K562 (cell line): ENCODE data around the gene C4BPB. TPM values are rescaled to one million over a fixed set of nuclear protein-coding genes. Genes with fewer than 3 reads are reported as not detected.

Experiments used
- ATAC-seq: fragments of 200-7000 bp; cut with Tn5 transposase; 3 replicates; pipeline ENCODE4 v1.9.1; 2020; ENCODE audit warnings: moderate library complexity
- BruUV-seq: library from RNA; stranded (reverse); fragments of 400-500 nt; replicated peaks from 2 replicates; lab custom pipeline; 2021; lab: Mats Ljungman, UMichigan
- CTCF ChIA-PET: fragments of 300-600 bp; formaldehyde crosslinking; extraction: SDS; loops from one replicate; lab custom pipeline; 2021; ENCODE audit warnings: low intra/inter-chr PET ratio; lab: Yijun Ruan, JAX
- POLR2A ChIA-PET: fragments of 300-600, 350-650 bp; sonication (Branson Sonifier 250); formaldehyde crosslinking; extraction: SDS; loops from one replicate; lab custom pipeline; 2021; ENCODE audit warnings: antibody characterized with exemption, inconsistent platforms; lab: Yijun Ruan, JAX
- DNase-seq, 4 experiments: peaks; one replicate each; pipeline versions ENCODE4 v3.0.0 to v3.0.0-alpha.2; 2011 to 2018; ENCODE audit warnings: low spot score in 3 of 4, mixed read lengths in 3 of 4; ENCODE audit errors: extremely low read depth in 1 of 4
- FAIRE-seq: peaks from 2 replicates; lab custom pipeline; 2011; peaks lifted over from hg19 to GRCh38; lab: Jason Lieb, UNC
- H2AFZ ChIP-seq: 2 replicates; pipeline ENCODE4 v1.6.0; 2011; ENCODE audit warnings: low read depth, low read length, control low read depth, inconsistent platforms
- H3K27ac ChIP-seq: fragments of 200-600 bp; 3 replicates; pipeline ENCODE4 v1.8.0; 2011; ENCODE audit warnings: low read depth, mild to moderate bottlenecking, control low read depth, inconsistent platforms, low read length, moderate library complexity, mixed read lengths; ENCODE audit errors: extremely low read depth
- H3K27me3 ChIP-seq, 2 experiments: fragments of 300-600 bp in 1 of 2; 2 replicates in 1 of 2; 3 replicates in 1 of 2; pipeline versions ENCODE4 v1.6.0 to v1.8.0; 2011; ENCODE audit warnings: inconsistent platforms in 2 of 2, low read length in 2 of 2, mild to moderate bottlenecking in 1 of 2, mixed read lengths in 1 of 2, moderate library complexity in 1 of 2; ENCODE audit not compliant: control insufficient read depth in 2 of 2, insufficient read depth in 2 of 2
- H3K36me3 ChIP-seq: fragments of 300-600 bp; 3 replicates; pipeline ENCODE4 v1.8.0; 2011; ENCODE audit warnings: mild to moderate bottlenecking, low read length, inconsistent platforms; ENCODE audit not compliant: control insufficient read depth, insufficient read depth
- H3K4me1 ChIP-seq, 2 experiments: fragments of 200-600 bp in 1 of 2; replicated peaks in 1 of 2; 2 replicates in 1 of 2; 3 replicates in 1 of 2; pipeline versions ENCODE4 v1.5.1 to v1.8.0; 2011; ENCODE audit warnings: inconsistent platforms in 2 of 2, low read length in 2 of 2, mild to moderate bottlenecking in 1 of 2, mixed read lengths in 1 of 2, moderate library complexity in 1 of 2; ENCODE audit not compliant: control insufficient read depth in 2 of 2, insufficient read depth in 2 of 2
- H3K4me2 ChIP-seq: 2 replicates; pipeline ENCODE4 v1.6.1; 2011; ENCODE audit warnings: low read length, control low read depth, inconsistent platforms, mixed read lengths; ENCODE audit not compliant: insufficient read depth
- H3K4me3 ChIP-seq: fragments of 200-600 bp; sonication (generic), shearing (Covaris generic); 2 replicates; pipeline ENCODE4 v1.5.1; 2016; ENCODE audit warnings: control low read depth, inconsistent platforms
- H3K79me2 ChIP-seq: fragments of 200-600 bp; 3 replicates; pipeline ENCODE4 v1.8.0; 2011; ENCODE audit warnings: low read length, inconsistent platforms; ENCODE audit not compliant: control insufficient read depth, insufficient read depth
- H3K9ac ChIP-seq, 2 experiments: 2 replicates each; pipeline versions ENCODE4 v1.6.0 to v1.6.1; 2011; ENCODE audit warnings: low read depth in 2 of 2, low read length in 2 of 2, control low read depth in 1 of 2, inconsistent platforms in 1 of 2, mild to moderate bottlenecking in 1 of 2, mixed read lengths in 1 of 2; ENCODE audit not compliant: insufficient read depth in 1 of 2
- H3K9me1 ChIP-seq: one replicate; pipeline ENCODE4 v1.6.0; 2011; ENCODE audit warnings: inconsistent platforms, mild to moderate bottlenecking, low read length, moderate library complexity; ENCODE audit not compliant: control insufficient read depth, insufficient read depth
- H3K9me3 ChIP-seq: replicated peaks from 2 replicates; pipeline ENCODE4 v1.5.1; 2011; ENCODE audit warnings: low read depth, low read length, inconsistent platforms; ENCODE audit not compliant: control insufficient read depth, insufficient read depth
- H4K20me1 ChIP-seq: replicated peaks from 2 replicates; pipeline ENCODE4 v1.6.1; 2011; ENCODE audit warnings: low read length, inconsistent platforms, mixed read lengths; ENCODE audit not compliant: control insufficient read depth, insufficient read depth
- CBX5 ChIP-seq: IDR thresholded peaks from 2 replicates; pipeline ENCODE4 v1.6.1; 2014; ENCODE audit warnings: low read depth, borderline replicate concordance
- CEBPG ChIP-seq, 3 experiments: fragments of 200-800 bp in 1 of 3; sonication (Bioruptor generic) in 1 of 3; sonication (generic) in 1 of 3; formaldehyde crosslinking in 1 of 3; IDR thresholded peaks in 2 of 3; conservative IDR thresholded peaks in 1 of 3; 2 replicates each; pipeline versions ENCODE4 v1.6.1 to v1.8.0; 2016 to 2022; ENCODE audit warnings: missing compliant biosample characterization in 2 of 3, missing genetic modification characterization in 2 of 3, mild to moderate bottlenecking in 1 of 3, missing genetic modification reagents in 1 of 3
- HLTF ChIP-seq: fragments of 450-650 bp; IDR thresholded peaks from 2 replicates; pipeline ENCODE4 v1.6.1; 2016
- KDM2B ChIP-seq: fragments of 250-450 bp; sonication (Bioruptor Pico); IDR thresholded peaks from 2 replicates; pipeline ENCODE4 v1.8.0; 2021; ENCODE audit warnings: mild to moderate bottlenecking, moderate library complexity
- SRSF3 ChIP-seq: fragments of 200-400 bp; formaldehyde crosslinking; IDR thresholded peaks from 2 replicates; pipeline ENCODE4 v1.6.1; 2016; ENCODE audit warnings: mild to moderate bottlenecking, low read length, moderate library complexity; ENCODE audit not compliant: insufficient read depth
- ZNF121 ChIP-seq: sonication (generic); formaldehyde crosslinking; conservative IDR thresholded peaks from 2 replicates; pipeline ENCODE4 v1.8.0; 2022; ENCODE audit warnings: missing genetic modification reagents
- ZNF146 ChIP-seq: IDR thresholded peaks from one replicate; pipeline ENCODE4 v1.6.1; 2018; ENCODE audit warnings: missing compliant biosample characterization; ENCODE audit not compliant: unreplicated experiment
- WGBS: fragments of 100-300 bp; shearing (Covaris generic); methylation state at CpG from one replicate; pipeline ENCODE4 v1.1.6; 2016; ENCODE audit warnings: low coverage, mixed read lengths; ENCODE audit not compliant: insufficient coverage; ENCODE audit errors: missing lambda C conversion rate; 5-methylcytosine and 5-hydroxymethylcytosine counted together
- in situ Hi-C: fragments of 300-500 bp; cut with MboI; formaldehyde crosslinking; loops from 4 replicates; pipeline ENCODE4 v1.15.0; 2018; ENCODE audit warnings: inconsistent platforms, mixed read lengths
- intact Hi-C: fragments of 100-400 bp; cut with micrococcal nuclease; formaldehyde crosslinking; loops from 2 replicates; pipeline ENCODE4 v1.14.2; 2022
- polyA plus RNA-seq, 8 experiments: library from polyadenylated mRNA; depleted of rRNA in 4 of 8; stranded (reverse) in 5 of 8; unstranded in 3 of 8; fragments of >200 nt; fragmentation: Nextera tagmentation in 2 of 8; fragmentation: Illumina TruSeq in 1 of 8; extraction: Ambion mirVana in 2 of 8; extraction: Trizol in 1 of 8; gene quantifications; 2 replicates each; pipeline versions ENCODE4 v1.2.1 to v1.2.3, GENCODE V29; 2011 to 2014; ENCODE audit warnings: inconsistent platforms in 1 of 8, missing spikeins in 1 of 8
- total RNA-seq, 7 experiments: library from RNA; depleted of rRNA in 6 of 7; stranded (reverse); fragments of >200 nt in 6 of 7; fragmentation: Illumina TruSeq in 2 of 7; extraction: Trizol in 2 of 7; gene quantifications; 2 replicates each; pipeline versions ENCODE4 v1.2.1 to v1.2.3, GENCODE V29; 2011 to 2021; ENCODE audit warnings: low replicate concordance in 1 of 7
- TF ChIP-seq, protein P1 (sequence below): fragments of 150-350 bp; IDR thresholded peaks from 2 replicates; pipeline ENCODE4 v1.6.1; 2014; ENCODE audit warnings: low read depth, mild to moderate bottlenecking, low read length, borderline replicate concordance

The C4BPB gene
- total and polyA plus RNA-seq, 9 of the 15 experiments (the other 6 are each of a cell fraction or from before 2014, with no cell fraction given) = not detected

- no peak for TF ChIP-seq HLTF
- no peak for TF ChIP-seq SRSF3
Observed at GRCh38 chr1:207103892-207104373, 15.3 kb downstream of the C4BPB start, which contains the start of gene C4BPA (continued).

GRCh38 chr1:207109004-207109403, 20.3 kb downstream of the C4BPB start:
- no peaks in the 10 kb centered on the region for H3K36me3 ChIP-seq
- H3K79me2 ChIP-seq = no peaks in the 10 kb centered on the region
- POLR2A ChIA-PET = interaction anchor here (0.7 kb wide), 1 partner anchor 12 kb away, joined by 4 read pairs; no protein-coding TSS in a partner anchor
- H3K4me2 ChIP-seq = no peak overlapping the region
- TF ChIP-seq ZNF146 (CRISPR knock-in tag) (no peak), CEBPG (CRISPR knock-in tag; IDR thresholded peaks at IDR 0.05) (no peak), CEBPG (tag; conservative IDR thresholded peaks at IDR 0.05 in 1 of 2, IDR thresholded peaks at IDR 0.05 in 1 of 2) (peak in 1 of 2 experiments; percentile 66; a peak in 2 of 4 replicates), ZNF121 (CRISPR knock-in tag) (no peak), CBX5 (no peak), KDM2B (no peak)
- TF ChIP-seq, protein P1, sequence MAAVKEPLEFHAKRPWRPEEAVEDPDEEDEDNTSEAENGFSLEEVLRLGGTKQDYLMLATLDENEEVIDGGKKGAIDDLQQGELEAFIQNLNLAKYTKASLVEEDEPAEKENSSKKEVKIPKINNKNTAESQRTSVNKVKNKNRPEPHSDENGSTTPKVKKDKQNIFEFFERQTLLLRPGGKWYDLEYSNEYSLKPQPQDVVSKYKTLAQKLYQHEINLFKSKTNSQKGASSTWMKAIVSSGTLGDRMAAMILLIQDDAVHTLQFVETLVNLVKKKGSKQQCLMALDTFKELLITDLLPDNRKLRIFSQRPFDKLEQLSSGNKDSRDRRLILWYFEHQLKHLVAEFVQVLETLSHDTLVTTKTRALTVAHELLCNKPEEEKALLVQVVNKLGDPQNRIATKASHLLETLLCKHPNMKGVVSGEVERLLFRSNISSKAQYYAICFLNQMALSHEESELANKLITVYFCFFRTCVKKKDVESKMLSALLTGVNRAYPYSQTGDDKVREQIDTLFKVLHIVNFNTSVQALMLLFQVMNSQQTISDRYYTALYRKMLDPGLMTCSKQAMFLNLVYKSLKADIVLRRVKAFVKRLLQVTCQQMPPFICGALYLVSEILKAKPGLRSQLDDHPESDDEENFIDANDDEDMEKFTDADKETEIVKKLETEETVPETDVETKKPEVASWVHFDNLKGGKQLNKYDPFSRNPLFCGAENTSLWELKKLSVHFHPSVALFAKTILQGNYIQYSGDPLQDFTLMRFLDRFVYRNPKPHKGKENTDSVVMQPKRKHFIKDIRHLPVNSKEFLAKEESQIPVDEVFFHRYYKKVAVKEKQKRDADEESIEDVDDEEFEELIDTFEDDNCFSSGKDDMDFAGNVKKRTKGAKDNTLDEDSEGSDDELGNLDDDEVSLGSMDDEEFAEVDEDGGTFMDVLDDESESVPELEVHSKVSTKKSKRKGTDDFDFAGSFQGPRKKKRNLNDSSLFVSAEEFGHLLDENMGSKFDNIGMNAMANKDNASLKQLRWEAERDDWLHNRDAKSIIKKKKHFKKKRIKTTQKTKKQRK = no peak
- no TSS peak for BruUV-seq
- no peak overlapping the region for H3K4me3 ChIP-seq
- no peaks in the 10 kb centered on the region for H3K9me1 ChIP-seq
- in situ Hi-C loops (no loop called here), intact Hi-C loops (no loop called here)
- CTCF ChIA-PET = no interaction called here
- no peak for DNase-seq
- no peaks in the 10 kb centered on the region for H4K20me1 ChIP-seq
- no peaks in the 10 kb centered on the region for H3K27me3 ChIP-seq
- H3K27ac ChIP-seq = no peak overlapping the region
- no peak overlapping the region for H2AFZ ChIP-seq
- no peak for ATAC-seq
- H3K4me1 ChIP-seq = no peaks in the 10 kb centered on the region
- no peak overlapping the region for H3K9ac ChIP-seq
- FAIRE-seq = no peak
- H3K9me3 ChIP-seq = no peaks in the 10 kb centered on the region
- 85% methylated on average over 3 of the region's 3 CpGs for WGBS
